OCI-LY7 (cell line): ENCODE results near the gene MAP3K6.

Source experiments
- CTCF ChIP-seq: fragments of 200-600 bp; sonication (generic); conservative IDR thresholded peaks from 2 replicates; pipeline ENCODE4 v1.5.1; 2014; ENCODE audit warnings: mild to moderate bottlenecking, antibody characterized with exemption, low read length, moderate library complexity, mixed read lengths
- EZH2phosphoT487 ChIP-seq: fragments of 200-600 bp; sonication (generic); IDR thresholded peaks from 2 replicates; pipeline ENCODE4 v1.6.1; 2018; ENCODE audit warnings: low read depth, borderline replicate concordance, mild to moderate bottlenecking, mixed run types, antibody characterized with exemption, low read length, moderate library complexity, mixed read lengths

GRCh38 chr1:27365372-27366112 lies 1.2 kb downstream of the MAP3K6 start:
- TF ChIP-seq CTCF = no peak
- TF ChIP-seq EZH2phosphoT487 = no peak
